Upper lobe of right lung (tissue), 1 donor: ENCODE data around the gene ZMAT3. TPM values are rescaled to one million over a fixed set of nuclear protein-coding genes. Genes with fewer than 3 reads are reported as not detected.
A peak's percentile ranks its signal among the peaks of the same experiment; 100 is the strongest.

Experiments used
- ATAC-seq: fragments of 200-7000 bp; cut with Tn5 transposase; one replicate; pipeline ENCODE4 v1.9.1; 2020; ENCODE audit warnings: mild to moderate bottlenecking, moderate library complexity
- DNase-seq: peaks from one replicate; pipeline ENCODE4 v3.0.0-alpha.2; 2020
- H3K27ac ChIP-seq: fragments of 200-600 bp; one replicate; pipeline ENCODE4 v1.8.0; 2022
- H3K27me3 ChIP-seq: fragments of 200-600 bp; one replicate; pipeline ENCODE4 v1.8.0; 2022; ENCODE audit warnings: mild to moderate bottlenecking
- H3K36me3 ChIP-seq: fragments of 200-600 bp; one replicate; pipeline ENCODE4 v1.8.0; 2022
- H3K4me1 ChIP-seq: fragments of 200-600 bp; one replicate; pipeline ENCODE4 v1.8.0; 2022
- H3K4me3 ChIP-seq: fragments of 200-600 bp; one replicate; pipeline ENCODE4 v1.8.0; 2022; ENCODE audit warnings: mild to moderate bottlenecking
- H3K9me3 ChIP-seq: fragments of 200-600 bp; one replicate; pipeline ENCODE4 v1.8.0; 2022
- intact Hi-C: fragments of 100-400 bp; cut with DNase I; formaldehyde crosslinking; loops from one replicate; pipeline ENCODE4 v1.11.0; 2022
- total RNA-seq: library from RNA; stranded (reverse); fragmentation: NEBNext Ultra II Directional; extraction: Animal tissue kit (Norgen Biotek cat#: 25700); gene quantifications from one replicate; pipeline ENCODE4 v1.2.1, GENCODE V29; 2021
- TF ChIP-seq, protein P1 (sequence below): fragments of 200-600 bp; IDR thresholded peaks from one replicate; pipeline ENCODE4 v1.8.0; 2022; ENCODE audit warnings: antibody characterized with exemption
- donor health status: DM: no; HTN: yes; CAD: no; lungs with severe emphysema.

The ZMAT3 gene
- total RNA-seq, 1 donor from 2014 or later: 30.9 TPM

DNA sequence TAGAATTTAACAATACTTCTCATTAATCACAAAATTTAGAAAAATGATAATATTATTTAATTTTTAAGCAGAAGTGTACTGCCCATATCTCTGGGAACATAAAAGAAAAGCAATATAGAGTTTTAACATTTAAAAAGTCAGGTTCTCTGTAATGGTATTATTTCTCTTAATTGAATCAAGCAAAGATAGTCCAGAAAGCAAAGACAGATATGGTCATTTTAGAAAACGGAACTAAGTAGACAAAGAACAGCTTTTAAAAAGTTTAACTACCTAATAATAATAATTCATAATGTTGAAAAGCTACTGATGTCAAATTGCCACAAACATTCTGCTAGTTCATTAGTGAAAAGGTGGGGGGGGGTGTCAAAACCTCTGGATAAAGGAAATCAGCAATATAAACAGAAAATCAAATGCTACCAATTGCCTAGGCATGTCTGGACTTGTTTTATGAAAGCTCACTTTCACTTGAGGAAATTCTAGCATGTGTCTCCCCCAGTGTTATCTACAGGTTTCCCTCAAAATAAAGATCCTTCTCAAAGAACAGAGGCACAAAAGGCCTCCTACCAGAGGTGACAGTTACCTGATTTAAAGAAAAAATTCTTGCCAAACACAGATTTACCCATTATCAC is 1.7 kb downstream of the ZMAT3 start:
- Histone ChIP-seq H3K4me3 (peak overlapping the region; percentile 80), H3K4me1 (peaks cover 7% of the 10 kb centered on the region), H3K27ac (peak overlapping the region; percentile 12), H3K9me3 (no peaks in the 10 kb centered on the region), H3K36me3 (peaks cover 24% of the 10 kb centered on the region), H3K27me3 (no peaks in the 10 kb centered on the region)
- no peak for DNase-seq
- ATAC-seq: no peak
- TF ChIP-seq, protein P1, sequence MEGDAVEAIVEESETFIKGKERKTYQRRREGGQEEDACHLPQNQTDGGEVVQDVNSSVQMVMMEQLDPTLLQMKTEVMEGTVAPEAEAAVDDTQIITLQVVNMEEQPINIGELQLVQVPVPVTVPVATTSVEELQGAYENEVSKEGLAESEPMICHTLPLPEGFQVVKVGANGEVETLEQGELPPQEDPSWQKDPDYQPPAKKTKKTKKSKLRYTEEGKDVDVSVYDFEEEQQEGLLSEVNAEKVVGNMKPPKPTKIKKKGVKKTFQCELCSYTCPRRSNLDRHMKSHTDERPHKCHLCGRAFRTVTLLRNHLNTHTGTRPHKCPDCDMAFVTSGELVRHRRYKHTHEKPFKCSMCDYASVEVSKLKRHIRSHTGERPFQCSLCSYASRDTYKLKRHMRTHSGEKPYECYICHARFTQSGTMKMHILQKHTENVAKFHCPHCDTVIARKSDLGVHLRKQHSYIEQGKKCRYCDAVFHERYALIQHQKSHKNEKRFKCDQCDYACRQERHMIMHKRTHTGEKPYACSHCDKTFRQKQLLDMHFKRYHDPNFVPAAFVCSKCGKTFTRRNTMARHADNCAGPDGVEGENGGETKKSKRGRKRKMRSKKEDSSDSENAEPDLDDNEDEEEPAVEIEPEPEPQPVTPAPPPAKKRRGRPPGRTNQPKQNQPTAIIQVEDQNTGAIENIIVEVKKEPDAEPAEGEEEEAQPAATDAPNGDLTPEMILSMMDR: no peak
- intact Hi-C loops: no loop called here

- peak overlapping the region; percentile 80 for H3K4me3 ChIP-seq
- ATAC-seq (no peak), DNase-seq (no peak)
- TF ChIP-seq, protein P1: peak; percentile 14
- H3K4me1 ChIP-seq: peaks cover 7% of the 10 kb centered on the region
- peaks cover 24% of the 10 kb centered on the region for H3K36me3 ChIP-seq
- H3K9me3 ChIP-seq: no peaks in the 10 kb centered on the region
- H3K27me3 ChIP-seq: no peaks in the 10 kb centered on the region
- H3K27ac ChIP-seq: no peak overlapping the region
- intact Hi-C loops: no loop called here
These were observed 2.7 kb downstream of the ZMAT3 start for GRCh38 chr3:179068779-179069530.

GRCh38 chr3:179067839-179068238 is 3.8 kb downstream of the ZMAT3 start:
- Histone ChIP-seq H3K27ac (no peak overlapping the region), H3K4me1 (peaks cover 7% of the 10 kb centered on the region), H3K27me3 (no peaks in the 10 kb centered on the region), H3K9me3 (no peaks in the 10 kb centered on the region), H3K4me3 (no peak overlapping the region), H3K36me3 (peaks cover 24% of the 10 kb centered on the region)
- no peak for DNase-seq
- intact Hi-C loops: no loop called here
- TF ChIP-seq, protein P1: no peak
- no peak for ATAC-seq

DNA sequence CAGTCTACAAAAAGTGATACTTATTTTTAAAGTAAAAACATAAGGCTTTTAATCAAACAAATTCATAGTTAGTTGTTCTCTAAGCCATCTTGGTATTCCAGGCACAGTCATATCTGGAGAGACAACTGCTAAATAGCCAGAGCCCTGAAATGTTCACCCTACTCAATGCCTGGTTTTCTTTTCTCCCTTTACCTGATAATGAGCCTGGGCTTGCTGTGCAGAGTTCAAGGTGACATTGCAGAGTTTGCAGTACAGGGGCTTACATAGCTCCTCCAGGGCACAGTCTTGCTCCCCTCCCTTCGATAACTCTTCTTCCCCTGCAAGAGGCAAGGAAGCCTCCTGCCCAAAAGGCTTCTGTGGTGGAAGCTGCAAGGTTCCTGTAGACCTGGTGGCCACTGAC is 4.3 kb downstream of the ZMAT3 start:
- intact Hi-C loops: no loop called here
- DNase-seq: no peak
- Histone ChIP-seq H3K27ac (no peak overlapping the region), H3K4me3 (no peak overlapping the region), H3K4me1 (peaks cover 7% of the 10 kb centered on the region), H3K9me3 (no peaks in the 10 kb centered on the region), H3K36me3 (peaks cover 24% of the 10 kb centered on the region), H3K27me3 (no peaks in the 10 kb centered on the region)
- no peak for ATAC-seq
- TF ChIP-seq, protein P1: no peak

DNA sequence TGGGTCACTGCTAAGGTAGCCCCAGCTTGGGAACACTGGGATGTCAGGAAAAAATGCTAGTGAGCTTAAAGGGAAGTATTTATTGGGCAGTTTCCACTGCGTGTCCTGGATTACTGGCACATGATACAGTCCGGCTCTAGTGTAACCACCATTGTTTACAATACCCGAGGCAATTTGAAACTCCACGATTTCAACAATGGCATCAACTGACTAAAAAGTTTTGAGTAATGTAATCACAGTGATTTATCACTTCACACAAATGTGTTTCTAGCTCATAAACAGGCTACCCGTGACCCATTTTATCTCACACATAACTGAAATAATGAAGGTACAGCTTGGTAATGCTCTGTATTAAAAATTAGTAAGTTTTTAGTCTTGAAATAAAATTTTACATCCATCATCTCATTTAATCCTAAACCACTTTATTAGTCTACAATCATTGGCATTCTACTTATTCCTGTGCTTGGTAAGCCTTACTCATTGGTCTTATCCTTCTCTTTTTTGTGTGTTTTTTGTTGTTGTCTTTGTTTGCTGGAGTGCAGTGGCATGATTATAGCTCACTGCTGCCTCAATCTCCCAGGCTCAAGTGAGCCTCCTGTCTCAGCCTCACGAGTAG is 7.6 kb downstream of the ZMAT3 start:
- no peak for ATAC-seq
- DNase-seq: no peak
- Histone ChIP-seq H3K27ac (no peak overlapping the region), H3K4me1 (no peaks in the 10 kb centered on the region), H3K36me3 (peaks cover 35% of the 10 kb centered on the region), H3K9me3 (no peaks in the 10 kb centered on the region), H3K4me3 (no peak overlapping the region), H3K27me3 (no peaks in the 10 kb centered on the region)
- intact Hi-C loops: no loop called here
- TF ChIP-seq, protein P1: no peak
